CD4-positive, alpha-beta T cell (primary cell): ENCODE data around the gene SKP1. TPM values are rescaled to one million over a fixed set of nuclear protein-coding genes. Genes with fewer than 3 reads are reported as not detected.
A peak's percentile ranks its signal among the peaks of the same experiment; 100 is the strongest.

Experiments used
- ATAC-seq: fragments of 200-7000 bp; cut with Tn5 transposase; one replicate; pipeline ENCODE4 v1.10.0; 2022; ENCODE audit warnings: mild to moderate bottlenecking; ENCODE audit not compliant: poor library complexity
- CTCF ChIA-PET: fragments of 350-600 bp; sonication (Branson Sonifier 250); formaldehyde crosslinking; loops from one replicate; lab custom pipeline; 2021; ENCODE audit warnings: antibody characterized with exemption, inconsistent platforms; lab: Charles Lee
- POLR2A ChIA-PET: fragments of 350-600 bp; sonication (Branson Sonifier 250); formaldehyde crosslinking; loops from one replicate; lab custom pipeline; 2021; ENCODE audit warnings: antibody characterized with exemption, inconsistent platforms; lab: Charles Lee
- DNase-seq, 14 experiments: peaks; one replicate each; pipeline ENCODE4 v3.0.0-alpha.2; 2013 to 2020; ENCODE audit warnings: mixed read lengths in 2 of 14
- H3K27ac ChIP-seq, 2 donors: one replicate each; pipeline versions ENCODE4 v1.5.1 to v1.7.0; 2013; ENCODE audit warnings: low read length in 2 of 2, low read depth in 1 of 2, mild to moderate bottlenecking in 1 of 2
- H3K27me3 ChIP-seq, 2 experiments: 1 replicate in 1 of 2; 2 replicates in 1 of 2; pipeline versions ENCODE4 v1.6.1 to v1.7.0; 2013; ENCODE audit warnings: low read length in 2 of 2, control low read depth in 1 of 2, mild to moderate bottlenecking in 1 of 2, moderate library complexity in 1 of 2; ENCODE audit not compliant: insufficient read depth in 2 of 2, control insufficient read depth in 1 of 2
- H3K36me3 ChIP-seq: one replicate; pipeline ENCODE4 v1.6.1; 2013; ENCODE audit warnings: low read length, control low read depth; ENCODE audit not compliant: insufficient read depth
- H3K4me1 ChIP-seq: one replicate; pipeline ENCODE4 v1.6.1; 2013; ENCODE audit warnings: low read length, control low read depth; ENCODE audit not compliant: insufficient read depth
- H3K4me3 ChIP-seq: one replicate; pipeline ENCODE4 v1.5.1; 2013; ENCODE audit warnings: mild to moderate bottlenecking, low read length, moderate library complexity
- H3K9me3 ChIP-seq, 2 experiments: 1 replicate in 1 of 2; 2 replicates in 1 of 2; pipeline versions ENCODE4 v1.6.1 to v1.7.0; 2013; ENCODE audit warnings: low read length in 2 of 2, mild to moderate bottlenecking in 2 of 2, control low read depth in 1 of 2, moderate library complexity in 1 of 2; ENCODE audit not compliant: control insufficient read depth in 1 of 2, insufficient read depth in 1 of 2
- H3K27ac Mint-ChIP-seq: one replicate; pipeline ENCODE4 v1.8.0; 2020; ENCODE audit warnings: mixed read lengths
- H3K27me3 Mint-ChIP-seq: one replicate; pipeline ENCODE4 v1.8.0; 2021; ENCODE audit warnings: mixed read lengths
- H3K36me3 Mint-ChIP-seq: one replicate; pipeline ENCODE4 v1.8.0; 2021; ENCODE audit warnings: low read depth, mixed read lengths
- H3K4me1 Mint-ChIP-seq: one replicate; pipeline ENCODE4 v1.8.0; 2021; ENCODE audit warnings: low read depth, mixed read lengths
- H3K4me3 Mint-ChIP-seq: one replicate; pipeline ENCODE4 v1.8.0; 2020; ENCODE audit warnings: mild to moderate bottlenecking, mixed read lengths
- H3K9me3 Mint-ChIP-seq: one replicate; pipeline ENCODE4 v1.8.0; 2020; ENCODE audit warnings: mixed read lengths
- CTCF ChIP-seq: fragments of 200-600 bp; IDR thresholded peaks from one replicate; pipeline ENCODE4 v1.8.0; 2022; ENCODE audit warnings: antibody characterized with exemption, mild to moderate bottlenecking
- intact Hi-C, 2 experiments: fragments of 100-400 bp; cut with DNase I in 1 of 2; cut with micrococcal nuclease in 1 of 2; formaldehyde crosslinking; loops; one replicate each; pipeline versions ENCODE4 v1.15.1 to v1.9.0; 2023 to 2025; cut with DNase I, micrococcal nuclease
- total RNA-seq, 174 experiments: library from RNA in 2 of 174; stranded (reverse) in 2 of 174; gene quantifications; one replicate each; pipeline ENCODE4 v1.2.3 and lab custom pipeline; 2021 to 2026

Gene SKP1
- total RNA-seq, 2 experiments from 2014 or later, result 303 to 314 TPM

- peak overlapping the region; percentile 98 for H3K27ac Mint-ChIP-seq
- H3K36me3 ChIP-seq, result peaks cover 95% of the 10 kb centered on the region
- H3K4me3 ChIP-seq, result peak overlapping the region; percentile 92
- POLR2A ChIA-PET, result interaction anchor here (0.5 to 4.3 kb wide), 5 partner anchors 49 to 124 kb away, joined by 3 to 49 read pairs (median 6); partner anchors contain the start of gene VDAC1
- H3K9me3 Mint-ChIP-seq, result no peaks in the 10 kb centered on the region
- no peak for ATAC-seq
- H3K27ac ChIP-seq, result peak overlapping the region; percentile 60 to 96
- H3K4me3 Mint-ChIP-seq, result peak overlapping the region; percentile 95
- H3K36me3 Mint-ChIP-seq, result peaks cover 99% of the 10 kb centered on the region
- peaks cover 100% of the 10 kb centered on the region for H3K4me1 ChIP-seq
- CTCF ChIA-PET, result interaction anchor here (0.9 to 1.9 kb wide), 4 partner anchors 12 to 88 kb away, joined by 3 to 21 read pairs (median 4); no protein-coding TSS in a partner anchor
- TF ChIP-seq CTCF, result no peak
- peak in 3 of 14 experiments; percentile 52 to 64 (median 60) for DNase-seq
- H3K27me3 ChIP-seq, result no peaks in the 10 kb centered on the region
- no peaks in the 10 kb centered on the region for H3K9me3 ChIP-seq
- peaks cover 100% of the 10 kb centered on the region for H3K4me1 Mint-ChIP-seq
- intact Hi-C loops, result loop anchor here in 1 of 2 experiments (1.0 kb wide), 1 partner anchor 11 kb away; no protein-coding TSS in a partner anchor
- no peaks in the 10 kb centered on the region for H3K27me3 Mint-ChIP-seq
These were observed 48.6 kb downstream of the SKP1 start for GRCh38 chr5:134127988-134128647.

- Histone ChIP-seq H3K27ac (peak overlapping the region; percentile 60 to 96), H3K27me3 (no peaks in the 10 kb centered on the region), H3K9me3 (no peaks in the 10 kb centered on the region), H3K36me3 (peaks cover 97% of the 10 kb centered on the region), H3K4me3 (peak overlapping the region; percentile 92), H3K4me1 (peaks cover 100% of the 10 kb centered on the region)
- ChIA-PET POLR2A (interaction anchor here (1.2 to 4.3 kb wide), 2 partner anchors 86 to 99 kb away, joined by 4 to 49 read pairs; partner anchors contain the start of gene PPP2CA), CTCF (interaction anchor here (0.7 to 1.5 kb wide), 5 partner anchors 13 to 88 kb away, joined by 3 to 6 read pairs (median 3); no protein-coding TSS in a partner anchor)
- Mint-ChIP-seq H3K9me3 (no peaks in the 10 kb centered on the region), H3K27me3 (no peaks in the 10 kb centered on the region), H3K4me3 (peak overlapping the region; percentile 95), H3K4me1 (peaks cover 100% of the 10 kb centered on the region), H3K27ac (peak overlapping the region; percentile 98), H3K36me3 (peaks cover 99% of the 10 kb centered on the region)
- no peak for TF ChIP-seq CTCF
- intact Hi-C loops, result no loop called here
- peak; percentile 6 for ATAC-seq
- DNase-seq, result peak in 4 of 14 experiments; percentile 56 to 82 (median 66)
These were observed 49.3 kb downstream of the SKP1 start for GRCh38 chr5:134127376-134127861.

GRCh38 chr5:134125039-134126015 lies 51.4 kb downstream of the SKP1 start:
- CTCF ChIA-PET, result interaction anchor here (1.0 to 4.9 kb wide), 4 partner anchors 14 to 86 kb away, joined by 5 to 32 read pairs (median 17); no protein-coding TSS in a partner anchor
- ATAC-seq, result no peak
- peak in 1 of 14 experiments; percentile 57 for DNase-seq
- H3K4me1 ChIP-seq, result peaks cover 100% of the 10 kb centered on the region
- H3K9me3 ChIP-seq, result no peaks in the 10 kb centered on the region
- H3K27ac ChIP-seq, result peak overlapping the region; percentile 75 to 96
- TF ChIP-seq CTCF, result no peak
- Mint-ChIP-seq H3K4me1 (peaks cover 98% of the 10 kb centered on the region), H3K4me3 (peak overlapping the region; percentile 95), H3K27ac (peak overlapping the region; percentile 98), H3K36me3 (peaks cover 99% of the 10 kb centered on the region), H3K27me3 (no peaks in the 10 kb centered on the region), H3K9me3 (no peaks in the 10 kb centered on the region)
- peak overlapping the region; percentile 92 for H3K4me3 ChIP-seq
- H3K27me3 ChIP-seq, result no peaks in the 10 kb centered on the region
- intact Hi-C loops, result no loop called here
- H3K36me3 ChIP-seq, result peaks cover 94% of the 10 kb centered on the region
- POLR2A ChIA-PET, result interaction anchor here (0.7 to 5.6 kb wide), 3 partner anchors 48 to 85 kb away, joined by 3 to 49 read pairs (median 6); partner anchors contain the start of gene SKP1
